ENCODE results near the gene GLOD5.

- TF ChIP-seq EZH2phosphoT487 (IDR thresholded peaks at IDR 0.05) (no peak), CTCF (IDR thresholded peaks at IDR 0.05) (no peak), EZH2 (IDR thresholded peaks at IDR 0.05) (no peak)
Observed at GRCh38 chrX:48772602-48773001, 11.1 kb downstream of the GLOD5 start.

Data from neural progenitor cell (in vitro differentiated cells).